AG10803 (cell line): ENCODE results near the gene PKP4.
A peak's percentile ranks its signal among the peaks of the same experiment; 100 is the strongest.

Source experiments
- DNase-seq: peaks from one replicate; pipeline ENCODE4 v3.0.0; 2010; ENCODE audit warnings: low read depth
- H3K4me3 ChIP-seq: 2 replicates; pipeline ENCODE4 v1.5.1; 2011; ENCODE audit warnings: mild to moderate bottlenecking, low read length, control low read depth
- CTCF ChIP-seq: conservative IDR thresholded peaks from 2 replicates; pipeline ENCODE4 v1.5.1; 2011; ENCODE audit warnings: mild to moderate bottlenecking, low read length, control low read depth, inconsistent platforms

Gene PKP4

GRCh38 chr2:158586491-158586890 is 129.7 kb downstream of the PKP4 start:
- peak; percentile 70 for DNase-seq
- TF ChIP-seq CTCF = no peak
- no peak overlapping the region for H3K4me3 ChIP-seq

GRCh38 chr2:158589303-158589702 is 132.6 kb downstream of the PKP4 start:
- no peak overlapping the region for H3K4me3 ChIP-seq
- DNase-seq = no peak
- TF ChIP-seq CTCF = no peak

GRCh38 chr2:158598862-158599517 is 142.2 kb downstream of the PKP4 start:
- no peak overlapping the region for H3K4me3 ChIP-seq
- TF ChIP-seq CTCF = no peak
- no peak for DNase-seq

- no peak for TF ChIP-seq CTCF
- DNase-seq = no peak
- no peak overlapping the region for H3K4me3 ChIP-seq
Measured at GRCh38 chr2:158599609-158600008, 142.9 kb downstream of the PKP4 start.

DNA sequence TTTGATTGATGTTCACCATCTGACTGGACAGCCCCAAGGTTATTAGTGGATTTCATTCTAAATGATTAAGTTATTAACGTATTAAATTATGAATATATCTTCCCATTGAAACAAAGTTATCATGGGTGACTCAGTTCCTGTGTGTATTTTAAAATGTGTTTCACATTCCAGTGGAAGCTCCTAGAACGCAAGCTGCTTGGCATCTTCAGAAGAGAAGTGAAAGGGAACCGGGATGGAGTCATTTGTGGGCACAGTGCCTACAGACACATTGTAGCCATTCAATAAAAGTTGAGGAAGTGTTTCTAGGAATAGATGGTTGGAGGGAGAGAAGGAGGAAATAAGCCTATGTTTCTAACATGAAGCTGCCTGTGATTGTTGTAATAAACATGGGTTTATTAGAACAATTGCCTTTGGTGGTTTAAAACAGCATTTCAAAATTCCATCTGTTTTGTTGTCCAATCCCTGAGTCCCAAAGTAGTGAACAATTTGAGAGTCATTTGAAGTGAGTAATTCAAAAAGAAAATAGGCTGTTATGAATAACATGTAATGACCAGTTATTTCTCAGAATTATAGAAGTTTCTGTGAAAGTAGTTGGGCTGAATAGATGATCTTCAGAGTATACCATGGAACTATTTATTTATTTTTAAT is 143.5 kb downstream of the PKP4 start:
- peak; percentile 92 for DNase-seq
- H3K4me3 ChIP-seq = no peak overlapping the region
- no peak for TF ChIP-seq CTCF

DNA sequence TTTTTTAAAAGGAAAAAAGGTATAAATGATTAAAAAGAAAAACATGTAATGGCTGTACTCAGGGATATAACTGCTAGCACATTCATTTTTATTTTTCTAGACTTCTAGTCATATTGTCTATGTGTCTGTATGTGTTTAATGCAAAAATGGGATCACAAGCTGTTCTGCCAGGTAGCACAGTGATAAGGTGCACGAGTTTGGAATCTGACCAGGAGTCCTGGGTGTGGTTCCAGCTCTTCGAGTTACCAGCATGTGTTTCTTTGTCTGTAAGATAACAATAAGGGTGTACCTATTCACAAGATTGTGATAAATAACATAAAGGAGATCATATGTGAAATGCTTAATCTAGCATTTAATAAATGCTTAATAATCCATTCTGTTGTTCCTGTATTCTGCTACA is 145.3 kb downstream of the PKP4 start:
- H3K4me3 ChIP-seq = no peak overlapping the region
- no peak for TF ChIP-seq CTCF
- no peak for DNase-seq

- DNase-seq = no peak
- no peak for TF ChIP-seq CTCF
- no peak overlapping the region for H3K4me3 ChIP-seq
Measured at GRCh38 chr2:158603205-158603604, 146.5 kb downstream of the PKP4 start.
